ENCODE measurements around the gene ORMDL2. TPM values are rescaled to one million over a fixed set of nuclear protein-coding genes. Genes with fewer than 3 reads are reported as not detected.
A peak's percentile ranks its signal among the peaks of the same experiment; 100 is the strongest.

Gene ORMDL2
- total RNA-seq, 3 donors from 2014 or later, result 13.1 to 28.5 (median 21.0) TPM

GRCh38 chr12:55823419-55823818 is 5.6 kb downstream of the ORMDL2 start:
- H3K4me1 ChIP-seq, result peaks cover 0 to 12% of the 10 kb centered on the region in 2 donors
- no peaks in the 10 kb centered on the region for H3K27me3 ChIP-seq
- TF ChIP-seq CTCF (IDR thresholded peaks at IDR 0.05), result no peak
- no peak for TF ChIP-seq POLR2A (IDR thresholded peaks at IDR 0.05)
- TF ChIP-seq POLR2AphosphoS5 (IDR thresholded peaks at IDR 0.05), result no peak
- no peaks in the 10 kb centered on the region for H3K36me3 ChIP-seq
- H3K4me3 ChIP-seq, result no peak overlapping the region
- H3K9me3 ChIP-seq, result no peaks in the 10 kb centered on the region
- intact Hi-C loops (cut with DNase I; ENCODE audit: low total_unique reads), result no loop called here
- DNase-seq (ENCODE audit: low spot score in 2 of 2), result no peak
- no peak overlapping the region for H3K27ac ChIP-seq

- Histone ChIP-seq H3K27ac (no peak overlapping the region), H3K4me3 (no peak overlapping the region), H3K36me3 (no peaks in the 10 kb centered on the region), H3K9me3 (no peaks in the 10 kb centered on the region), H3K4me1 (peaks cover 6 to 15% of the 10 kb centered on the region in 2 donors), H3K27me3 (no peaks in the 10 kb centered on the region)
- intact Hi-C loops (cut with DNase I; ENCODE audit: low total_unique reads), result no loop called here
- no peak for DNase-seq (ENCODE audit: low spot score in 2 of 2)
- TF ChIP-seq CTCF (IDR thresholded peaks at IDR 0.05) (no peak), POLR2A (IDR thresholded peaks at IDR 0.05) (no peak), POLR2AphosphoS5 (IDR thresholded peaks at IDR 0.05) (no peak)
Observed at GRCh38 chr12:55824726-55825125, 6.9 kb downstream of the ORMDL2 start.

- Histone ChIP-seq H3K9me3 (no peaks in the 10 kb centered on the region), H3K4me1 (peaks cover 6 to 15% of the 10 kb centered on the region in 2 donors), H3K27me3 (no peaks in the 10 kb centered on the region), H3K36me3 (no peaks in the 10 kb centered on the region), H3K27ac (peak overlapping the region; percentile 94 to 95), H3K4me3 (peak overlapping the region in 1 of 3 donors; percentile 1)
- TF ChIP-seq CTCF (IDR thresholded peaks at IDR 0.05) (no peak), POLR2A (IDR thresholded peaks at IDR 0.05) (no peak), POLR2AphosphoS5 (IDR thresholded peaks at IDR 0.05) (no peak)
- intact Hi-C loops (cut with DNase I; ENCODE audit: low total_unique reads), result no loop called here
- DNase-seq (ENCODE audit: low spot score in 2 of 2), result no peak
Observed at GRCh38 chr12:55827806-55828205, 10.0 kb downstream of the ORMDL2 start.

GRCh38 chr12:55828357-55828756 is 10.5 kb downstream of the ORMDL2 start:
- Histone ChIP-seq H3K27ac (peak overlapping the region; percentile 94 to 95), H3K4me3 (peak overlapping the region in 2 of 3 donors; percentile 91), H3K27me3 (no peaks in the 10 kb centered on the region), H3K4me1 (peaks cover 6 to 15% of the 10 kb centered on the region in 2 donors), H3K36me3 (no peaks in the 10 kb centered on the region), H3K9me3 (no peaks in the 10 kb centered on the region)
- intact Hi-C loops (cut with DNase I; ENCODE audit: low total_unique reads), result no loop called here
- TF ChIP-seq POLR2A (IDR thresholded peaks at IDR 0.05), result no peak
- no peak for TF ChIP-seq CTCF (IDR thresholded peaks at IDR 0.05)
- TF ChIP-seq POLR2AphosphoS5 (IDR thresholded peaks at IDR 0.05), result no peak
- no peak for DNase-seq (ENCODE audit: low spot score in 2 of 2)

- peaks cover 6 to 15% of the 10 kb centered on the region in 2 donors for H3K4me1 ChIP-seq
- H3K9me3 ChIP-seq, result no peaks in the 10 kb centered on the region
- TF ChIP-seq POLR2AphosphoS5 (IDR thresholded peaks at IDR 0.05), result no peak
- TF ChIP-seq POLR2A (IDR thresholded peaks at IDR 0.05), result no peak
- TF ChIP-seq CTCF (IDR thresholded peaks at IDR 0.05), result no peak
- no peaks in the 10 kb centered on the region for H3K27me3 ChIP-seq
- H3K36me3 ChIP-seq, result no peaks in the 10 kb centered on the region
- H3K4me3 ChIP-seq, result peak overlapping the region; percentile 91 to 98 (median 91)
- H3K27ac ChIP-seq, result peak overlapping the region; percentile 94 to 95
- peak in 1 of 2 donors; percentile 65 for DNase-seq (ENCODE audit: low spot score in 2 of 2)
- intact Hi-C loops (cut with DNase I; ENCODE audit: low total_unique reads), result loop anchor here (10.0 kb wide), 1 partner anchor 105 kb away; the partner anchor contains the start of gene DGKA
Observed at GRCh38 chr12:55829967-55830600, 12.2 kb downstream of the ORMDL2 start.

All from breast epithelium (tissue), 4 donors.